HPDE6-E6E7 (cell line): Measurements from ENCODE around the gene FAM110A.
"Not testable (repeated sequence)": the region's sequence is repeated elsewhere in the genome, so short reads cannot be mapped to it uniquely, and the experiment has no call there.

ENCODE experiments used
- DNase-seq: peaks from one replicate; pipeline ENCODE4 v3.0.0; 2011; ENCODE audit warnings: missing footprints; ENCODE audit errors: extremely low spot score

FAM110A gene

GRCh38 chr20:833450-834150, at the start of gene FAM110A:
Gene FAM110A, plus strand, starts transcription at chr20:833715. Its CDS starts 11,090 bp downstream, at chr20:844805.
- DNase-seq = peak; percentile 94

GRCh38 chr20:787825-788224, 45.7 kb upstream of the FAM110A start:
- DNase-seq = no peak

- DNase-seq = no peak
Measured at GRCh38 chr20:791056-791455, 42.5 kb upstream of the FAM110A start.

DNA sequence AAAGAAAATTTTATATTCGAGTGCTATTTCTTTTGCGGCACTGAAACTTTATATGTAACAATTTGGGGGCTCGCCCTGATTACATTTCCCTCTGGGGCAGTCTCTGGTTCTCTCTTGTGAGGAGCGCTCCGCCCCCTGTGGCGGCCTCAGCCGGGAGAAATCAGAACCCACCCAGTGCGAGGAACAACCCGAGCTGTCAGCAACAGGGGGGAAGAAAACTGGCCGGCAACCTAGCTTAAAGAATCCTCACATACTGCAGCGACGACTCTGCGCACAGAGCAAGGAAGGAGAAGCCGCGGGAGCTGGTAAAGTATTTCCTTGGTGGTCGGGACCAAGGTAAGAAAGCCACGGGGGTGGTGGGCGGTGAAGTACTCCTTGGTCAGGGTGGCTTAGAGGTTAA, 41.3 kb upstream of the FAM110A start:
- no peak for DNase-seq

DNA sequence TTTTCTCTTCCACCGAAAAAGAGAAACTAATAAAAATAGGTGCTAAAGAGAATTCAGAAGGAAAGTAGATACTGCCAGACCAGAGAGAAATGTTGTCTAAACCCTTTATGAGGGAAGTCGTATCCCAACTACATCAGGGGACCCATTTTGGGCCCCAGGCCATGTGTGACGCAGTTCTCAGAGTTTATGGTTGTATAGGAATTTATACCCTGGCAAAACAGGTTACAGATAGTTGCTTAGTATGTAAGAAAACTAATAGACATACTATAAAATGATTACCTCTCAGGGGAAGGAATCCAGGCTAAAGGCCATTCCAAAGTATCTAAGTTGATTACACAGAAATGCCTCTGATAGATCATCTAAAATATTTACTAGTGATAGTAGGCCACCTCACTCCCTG, 36.6 kb upstream of the FAM110A start:
- DNase-seq = no peak

DNA sequence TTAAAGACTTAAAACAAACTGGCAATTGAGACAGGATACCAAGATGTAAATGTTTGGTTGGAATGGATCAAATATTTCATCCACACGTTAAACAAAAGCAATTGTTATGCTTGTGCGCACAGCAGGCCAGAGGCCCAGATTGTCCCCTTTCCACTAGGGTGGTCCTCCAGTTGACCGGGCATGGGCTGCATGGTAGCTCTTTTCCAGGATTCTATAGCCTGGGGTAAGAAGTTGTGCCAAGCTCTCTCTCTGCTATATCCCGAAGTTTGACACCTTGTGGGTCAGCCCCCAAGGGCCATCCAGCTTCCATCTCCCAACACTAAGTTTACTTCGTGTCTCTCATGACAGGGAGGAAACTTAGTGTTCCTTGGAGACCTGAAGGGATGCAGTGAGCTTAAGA, 34.8 kb upstream of the FAM110A start:
- not testable (repeated sequence) for DNase-seq

DNA sequence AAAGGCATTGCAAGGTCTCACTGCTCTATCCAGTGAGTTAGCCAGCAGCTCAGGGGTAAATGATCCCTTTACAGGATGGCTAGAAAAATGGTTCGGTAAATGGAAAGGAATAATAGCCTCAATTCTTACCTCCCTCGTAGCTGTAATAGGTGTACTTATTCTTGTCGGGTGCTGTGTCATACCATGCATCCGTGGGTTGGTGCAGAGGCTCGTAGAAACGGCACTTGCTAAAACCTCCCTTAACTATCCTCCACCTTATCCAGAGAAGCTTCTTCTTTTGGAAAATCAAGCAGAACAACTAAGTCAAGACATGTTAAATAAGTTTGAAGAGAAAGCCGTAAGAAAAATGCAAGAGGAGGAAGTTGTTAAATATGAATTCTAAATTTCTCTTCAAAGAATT, 33.5 kb upstream of the FAM110A start:
- not testable (repeated sequence) for DNase-seq

GRCh38 chr20:801678-802077, 31.8 kb upstream of the FAM110A start:
- no peak for DNase-seq

DNA sequence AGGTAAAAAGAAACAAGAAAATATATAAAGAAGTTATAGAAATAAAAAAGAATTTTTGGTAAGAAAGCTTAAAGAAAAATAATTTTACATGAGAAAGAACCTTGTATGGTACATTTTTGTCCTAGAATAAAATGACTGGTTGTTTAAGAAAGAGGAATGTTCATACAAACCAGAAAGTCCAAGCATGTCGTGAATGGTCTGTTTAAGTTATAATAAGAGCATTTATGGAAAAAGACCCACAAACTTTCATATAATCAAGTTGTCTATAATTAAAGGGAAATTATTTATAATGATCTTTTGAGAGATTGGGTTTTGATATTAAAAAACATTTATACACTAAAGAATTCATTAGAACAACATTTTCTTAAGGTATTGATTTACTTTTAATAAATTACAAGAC, 27.8 kb upstream of the FAM110A start:
- no peak for DNase-seq

DNA sequence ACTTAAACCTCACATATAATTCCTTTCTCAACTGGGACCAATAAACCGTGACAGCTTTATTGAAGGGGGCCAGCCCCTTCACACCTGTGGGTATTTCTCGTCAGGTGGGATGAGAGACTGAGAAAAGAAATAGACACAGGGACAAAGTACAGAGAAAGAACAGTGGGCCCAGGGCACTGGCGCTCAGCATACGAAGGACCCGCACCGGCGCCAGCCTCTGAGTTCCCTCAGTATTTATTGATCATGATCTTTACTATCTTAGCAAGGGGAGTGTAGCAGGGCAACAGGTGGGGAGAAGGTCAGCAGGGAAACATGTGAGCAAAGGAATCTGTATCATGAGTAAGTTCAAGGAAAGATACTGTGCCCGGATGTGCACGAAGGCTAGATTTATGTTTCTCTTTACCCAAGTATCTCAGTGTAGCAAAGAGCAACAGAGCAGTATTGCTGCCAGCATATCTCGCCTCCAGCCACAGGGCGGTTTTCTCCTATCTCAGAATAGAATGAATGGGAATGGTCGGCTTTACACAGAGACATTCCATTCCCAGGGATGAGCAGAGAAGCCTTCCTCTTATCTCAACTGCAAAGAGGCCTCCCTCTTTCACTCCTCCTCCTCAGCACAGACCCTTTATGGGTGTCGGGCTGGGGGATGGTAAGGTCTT, 21.6 kb upstream of the FAM110A start:
- not testable (repeated sequence) for DNase-seq

GRCh38 chr20:812435-812814, 21.1 kb upstream of the FAM110A start:
- not testable (repeated sequence) for DNase-seq

DNA sequence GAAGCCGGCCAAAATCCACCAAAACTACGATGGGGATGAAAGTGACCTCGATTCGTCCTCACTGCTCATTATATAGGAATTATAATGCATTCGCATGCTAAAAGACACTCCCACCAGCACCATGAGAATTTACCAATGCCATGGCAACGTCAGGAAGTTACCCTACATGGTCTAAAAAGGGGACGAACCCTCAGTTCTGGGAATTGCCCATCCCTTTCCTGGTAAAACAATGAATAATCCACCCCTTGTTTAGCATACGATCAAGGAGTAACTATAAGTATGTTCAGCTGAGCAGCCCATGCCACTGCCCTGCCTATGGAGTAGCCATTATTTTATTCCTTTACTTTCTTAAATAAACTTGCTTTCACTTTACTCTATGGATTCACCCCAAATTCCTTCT, 20.1 kb upstream of the FAM110A start:
- DNase-seq = no peak

DNA sequence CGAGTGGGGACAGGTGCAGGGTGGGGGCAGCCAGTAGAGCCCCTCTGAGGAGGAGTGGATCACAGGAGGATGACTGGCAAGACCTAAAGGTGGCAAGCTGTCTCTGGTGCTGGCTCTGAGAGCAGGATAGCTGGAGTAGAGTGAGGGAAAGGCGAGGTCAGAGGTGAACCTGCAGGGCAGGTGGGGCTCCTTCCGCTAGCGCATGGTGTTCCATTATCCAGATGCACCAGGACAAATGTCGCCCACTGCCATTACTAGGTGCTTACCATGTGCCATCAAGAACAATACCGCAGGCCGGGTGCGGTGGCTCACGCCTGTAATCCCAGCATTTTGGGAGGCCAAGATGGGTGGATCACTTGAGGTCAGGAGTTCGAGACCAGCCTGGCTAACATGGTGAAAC, 18.3 kb upstream of the FAM110A start:
- DNase-seq = no peak

GRCh38 chr20:815914-816606, 17.5 kb upstream of the FAM110A start:
- peak; percentile 72 for DNase-seq

DNA sequence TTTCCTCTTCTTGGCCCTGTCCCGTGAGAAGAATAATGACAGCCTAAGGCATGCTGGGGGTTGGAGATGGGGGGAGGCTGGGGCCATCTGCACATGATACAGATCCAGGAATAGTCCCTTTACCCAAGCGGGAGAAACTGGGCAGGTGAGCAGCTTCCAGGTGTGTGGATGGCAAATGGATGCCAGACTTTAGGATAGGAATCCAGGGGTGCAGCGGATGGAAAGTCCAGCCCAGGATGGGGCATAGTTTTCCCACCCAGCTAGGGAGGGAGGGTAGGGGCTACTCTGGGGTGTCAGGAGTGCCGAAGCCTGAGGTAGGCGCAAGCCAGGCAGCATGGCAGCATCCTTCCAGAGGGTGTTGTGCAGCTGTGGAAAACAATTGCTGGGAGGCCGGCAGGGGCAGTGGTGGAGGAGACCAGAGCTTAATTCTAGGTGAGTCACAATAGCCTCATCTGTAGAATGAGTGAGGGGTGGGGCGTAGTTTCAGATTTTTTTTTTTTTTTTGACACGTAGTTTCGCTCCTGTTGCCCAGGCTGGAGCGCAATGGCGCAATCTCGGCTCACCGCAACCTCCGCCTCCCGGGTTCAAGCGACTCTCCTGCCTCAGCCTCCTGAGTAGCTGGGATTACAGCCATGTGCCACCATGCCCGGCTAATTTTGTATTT, 15.4 kb upstream of the FAM110A start:
- DNase-seq = peak; percentile 89

DNA sequence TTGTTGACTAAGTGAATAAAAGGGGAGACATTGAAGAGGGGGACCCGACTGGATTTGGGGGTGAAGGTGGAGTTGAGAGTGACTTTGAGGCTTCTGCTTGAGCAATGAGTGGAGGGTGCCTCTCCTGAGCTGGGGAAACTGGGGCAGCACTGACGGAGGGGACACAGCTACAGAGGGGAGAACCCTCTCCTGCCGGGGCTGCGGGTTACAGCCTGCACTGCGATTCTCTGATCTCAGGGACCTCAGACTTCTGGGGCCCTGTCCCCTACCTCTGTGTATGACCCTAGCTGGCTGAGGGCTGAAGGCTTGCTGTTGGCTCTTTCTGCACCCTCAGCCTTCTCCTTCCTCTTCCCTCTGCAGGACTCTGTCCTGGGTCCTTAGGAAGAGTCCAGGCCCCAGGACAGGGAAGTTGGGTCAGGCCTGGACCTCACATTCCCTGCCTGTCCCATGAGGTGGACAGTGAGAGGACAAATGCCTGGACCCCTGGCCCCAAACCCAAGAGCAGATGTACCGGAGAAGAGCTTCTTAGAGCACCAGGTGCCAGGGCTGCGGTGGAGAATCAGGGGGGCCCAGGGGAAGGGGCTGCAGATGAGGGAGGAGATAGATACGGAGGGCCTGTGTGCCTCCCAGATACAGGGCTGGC, 13.7 kb upstream of the FAM110A start:
- DNase-seq = no peak

GRCh38 chr20:820323-820953, 13.1 kb upstream of the FAM110A start:
- no peak for DNase-seq

DNA sequence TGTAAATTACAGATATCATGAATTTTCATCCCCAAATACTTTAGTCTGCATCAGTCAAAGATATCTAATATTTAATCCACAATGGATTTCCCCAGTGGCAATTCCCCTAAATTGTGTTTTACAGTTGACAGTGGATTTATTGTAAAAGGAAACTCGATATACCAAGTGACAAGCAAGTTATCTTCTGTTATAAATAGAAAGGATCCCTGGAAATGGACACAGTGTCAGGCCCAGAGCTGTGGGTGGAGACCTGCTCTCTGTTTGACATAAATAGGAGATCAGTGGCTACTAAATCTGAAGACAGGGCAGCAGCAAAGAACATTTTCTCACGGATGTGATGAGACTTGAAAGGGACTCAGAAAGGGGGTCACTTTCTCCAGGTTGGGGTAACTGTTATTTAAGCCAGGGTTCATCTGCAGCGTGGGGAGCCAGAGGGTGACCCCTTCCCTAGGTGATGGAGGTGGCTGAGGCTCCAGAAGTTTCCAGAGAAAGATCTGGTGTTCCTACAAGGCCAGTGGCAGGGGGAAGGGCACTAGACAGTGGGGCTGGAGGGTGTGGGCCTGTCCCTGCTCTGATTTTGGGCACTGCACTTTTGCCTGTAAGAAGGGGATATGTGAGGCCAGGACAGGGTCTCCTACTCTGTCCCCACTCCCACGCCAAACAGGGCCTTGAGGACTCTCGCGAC, 12.3 kb upstream of the FAM110A start:
- no peak for DNase-seq

DNA sequence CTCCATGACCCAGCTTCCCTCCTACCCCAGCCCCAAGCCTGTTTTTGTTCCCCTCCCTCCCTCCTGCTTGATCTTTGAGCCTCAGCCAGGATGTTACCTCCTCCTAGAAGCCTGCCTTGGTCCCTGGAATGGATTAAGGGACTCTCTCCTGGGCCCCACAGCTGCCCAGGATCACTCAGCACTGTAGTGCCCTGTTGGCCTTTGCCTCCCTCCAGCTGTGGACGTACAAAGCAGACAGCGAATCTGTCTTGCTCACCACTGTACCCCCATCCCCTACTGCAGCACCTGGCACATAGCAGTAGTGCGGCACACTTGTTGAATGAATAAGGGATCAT, 11.8 kb upstream of the FAM110A start:
- DNase-seq = no peak

- DNase-seq = no peak
Measured at GRCh38 chr20:822651-823573, 10.6 kb upstream of the FAM110A start.
